ENCODE data around the gene TRABD2A.

- no peak for TF ChIP-seq CTCF (IDR thresholded peaks at IDR 0.05; ENCODE audit: low read length)
- TF ChIP-seq EZH2phosphoT487 (IDR thresholded peaks at IDR 0.05; ENCODE audit: low read length): no peak
- TF ChIP-seq EZH2 (optimal IDR thresholded peaks at IDR 0.05; ENCODE audit: low read depth, low read length): no peak
Measured at GRCh38 chr2:84796798-84797197, 84.1 kb downstream of the TRABD2A start.
